Fibroblast of lung (primary cell): ENCODE results near the gene OR1L1. TPM values are rescaled to one million over a fixed set of nuclear protein-coding genes. Genes with fewer than 3 reads are reported as not detected.

Experiments used
- DNase-seq, 2 donors: peaks; one replicate each; pipeline versions ENCODE4 v3.0.0 to v3.0.0-alpha.2; 2010; ENCODE audit warnings: low read depth in 2 of 2
- H2AFZ ChIP-seq: 2 replicates; pipeline ENCODE4 v1.5.1; 2012; ENCODE audit warnings: low read length, control low read depth, inconsistent platforms
- H3K27ac ChIP-seq: 2 replicates; pipeline ENCODE4 v1.5.1; 2011; ENCODE audit warnings: low read length, control low read depth; ENCODE audit not compliant: insufficient read depth
- H3K27me3 ChIP-seq: 2 replicates; pipeline ENCODE4 v1.5.1; 2011; ENCODE audit warnings: mild to moderate bottlenecking, low read length; ENCODE audit not compliant: control insufficient read depth, insufficient read depth
- H3K36me3 ChIP-seq: 2 replicates; pipeline ENCODE4 v1.5.1; 2011; ENCODE audit warnings: low read length; ENCODE audit not compliant: control insufficient read depth, insufficient read depth
- H3K4me1 ChIP-seq: 2 replicates; pipeline ENCODE4 v1.5.1; 2011; ENCODE audit warnings: low read length; ENCODE audit not compliant: control insufficient read depth, insufficient read depth; ENCODE audit errors: extremely low read depth
- H3K4me2 ChIP-seq: 2 replicates; pipeline ENCODE4 v1.5.1; 2011; ENCODE audit warnings: low read length, control low read depth; ENCODE audit not compliant: insufficient read depth; ENCODE audit errors: extremely low read depth
- H3K4me3 ChIP-seq, 4 experiments: fragments of 200-600 bp in 1 of 4; sonication (generic) in 1 of 4; replicated peaks in 1 of 4; 2 replicates each; pipeline ENCODE4 v1.5.1; 2011 to 2016; ENCODE audit warnings: low read length in 4 of 4, low read depth in 3 of 4, mild to moderate bottlenecking in 3 of 4, control low read depth in 2 of 4, inconsistent platforms in 1 of 4, mixed read lengths in 1 of 4; ENCODE audit not compliant: insufficient read depth in 1 of 4; ENCODE audit errors: control extremely low read depth in 1 of 4
- H3K79me2 ChIP-seq: 2 replicates; pipeline ENCODE4 v1.5.1; 2012; ENCODE audit warnings: mild to moderate bottlenecking, low read length, inconsistent platforms; ENCODE audit not compliant: control insufficient read depth, insufficient read depth
- H3K9ac ChIP-seq: 2 replicates; pipeline ENCODE4 v1.5.1; 2011; ENCODE audit warnings: mild to moderate bottlenecking, low read length, control low read depth; ENCODE audit not compliant: insufficient read depth
- H3K9me3 ChIP-seq: 2 replicates; pipeline ENCODE4 v1.5.1; 2012; ENCODE audit warnings: low read depth, low read length; ENCODE audit not compliant: control insufficient read depth, insufficient read depth
- H4K20me1 ChIP-seq: 2 replicates; pipeline ENCODE4 v1.5.1; 2011; ENCODE audit warnings: low read length; ENCODE audit not compliant: control insufficient read depth, insufficient read depth; ENCODE audit errors: extremely low read depth
- CTCF ChIP-seq, 2 donors: IDR thresholded peaks in 1 of 2; conservative IDR thresholded peaks in 1 of 2; 1 replicate in 1 of 2; 2 replicates in 1 of 2; pipeline ENCODE4 v1.5.1; 2011 to 2012; ENCODE audit warnings: low read length in 2 of 2, control low read depth in 1 of 2, inconsistent platforms in 1 of 2, low read depth in 1 of 2, mild to moderate bottlenecking in 1 of 2
- EZH2 ChIP-seq: IDR thresholded peaks from 2 replicates; pipeline ENCODE4 v1.5.1; 2012; ENCODE audit warnings: low read length, control low read depth, mild to moderate bottlenecking; ENCODE audit errors: missing control alignments
- polyA minus RNA-seq: library from RNA; depleted of rRNA, polyadenylated mRNA; stranded (reverse); fragments of >200 nt; gene quantifications from 2 replicates; pipeline ENCODE4 v1.2.3, GENCODE V29; 2011; ENCODE audit warnings: low replicate concordance
- polyA plus RNA-seq, 2 donors: library from polyadenylated mRNA; depleted of rRNA in 1 of 2; stranded (reverse) in 1 of 2; unstranded in 1 of 2; fragments of >200 nt; gene quantifications; 2 replicates each; pipeline ENCODE4 v1.2.1, GENCODE V29; 2011 to 2012; ENCODE audit warnings: missing spikeins in 1 of 2
- total RNA-seq: library from RNA; depleted of rRNA; stranded (reverse); fragments of >200 nt; gene quantifications from 2 replicates; pipeline ENCODE4 v1.2.1, GENCODE V29; 2014

Gene OR1L1
- not detected in 2 replicates for total RNA-seq
- not detected in 2 replicates for polyA plus RNA-seq
- polyA plus RNA-seq (2012) = not detected in 2 replicates
- polyA minus RNA-seq = not detected in 2 replicates

- Histone ChIP-seq H3K27me3 (no peaks in the 10 kb centered on the region), H3K9me3 (no peaks in the 10 kb centered on the region), H3K9ac (no peak within 1 kb of the TSS), H3K4me2 (no peak within 1 kb of the TSS), H3K4me3 (no peak within 1 kb of the TSS), H3K27ac (no peak within 1 kb of the TSS), H3K79me2 (no peaks in the 10 kb centered on the region), H2AFZ (no peak within 1 kb of the TSS), H3K36me3 (no peaks in the 10 kb centered on the region), H4K20me1 (no peaks in the 10 kb centered on the region), H3K4me1 (no peaks in the 10 kb centered on the region)
- TF ChIP-seq EZH2 (no peak), CTCF (conservative IDR thresholded peaks at IDR 0.05 in 1 of 2, IDR thresholded peaks at IDR 0.05 in 1 of 2; ENCODE audit: low read depth in 1 of 2, low read length in 2 of 2) (no peak)
- no peak for DNase-seq
These were observed at the start of gene OR1L1 for GRCh38 chr9:122661416-122661815. TSS of gene OR1L1 (plus strand) at chr9:122661716. CDS start at chr9:122661716, 0 bp downstream.

GRCh38 chr9:122614362-122614761, 47.2 kb upstream of the OR1L1 start, which contains the start of gene OR1Q1:
TSS of gene OR1Q1 (plus strand) at chr9:122614738. CDS start at chr9:122614738, 0 bp downstream.
- Histone ChIP-seq H3K9ac (no peak within 1 kb of the TSS), H3K36me3 (no peaks in the 10 kb centered on the region), H3K4me3 (no peak within 1 kb of the TSS), H3K4me1 (no peaks in the 10 kb centered on the region), H3K79me2 (no peaks in the 10 kb centered on the region), H2AFZ (no peak within 1 kb of the TSS), H3K4me2 (no peak within 1 kb of the TSS), H3K9me3 (no peaks in the 10 kb centered on the region), H3K27me3 (no peaks in the 10 kb centered on the region), H4K20me1 (no peaks in the 10 kb centered on the region), H3K27ac (no peak within 1 kb of the TSS)
- TF ChIP-seq EZH2 (no peak), CTCF (conservative IDR thresholded peaks at IDR 0.05 in 1 of 2, IDR thresholded peaks at IDR 0.05 in 1 of 2; ENCODE audit: low read depth in 1 of 2, low read length in 2 of 2) (no peak)
- no peak for DNase-seq

- no peaks in the 10 kb centered on the region for H3K79me2 ChIP-seq
- H4K20me1 ChIP-seq = no peaks in the 10 kb centered on the region
- no peak overlapping the region for H3K4me3 ChIP-seq
- no peaks in the 10 kb centered on the region for H3K36me3 ChIP-seq
- no peak for DNase-seq
- H2AFZ ChIP-seq = no peak overlapping the region
- H3K27me3 ChIP-seq = no peaks in the 10 kb centered on the region
- no peak overlapping the region for H3K27ac ChIP-seq
- no peak overlapping the region for H3K4me2 ChIP-seq
- no peak overlapping the region for H3K9ac ChIP-seq
- no peaks in the 10 kb centered on the region for H3K9me3 ChIP-seq
- TF ChIP-seq CTCF (conservative IDR thresholded peaks at IDR 0.05 in 1 of 2, IDR thresholded peaks at IDR 0.05 in 1 of 2; ENCODE audit: low read depth in 1 of 2, low read length in 2 of 2) (no peak), EZH2 (no peak)
- no peaks in the 10 kb centered on the region for H3K4me1 ChIP-seq
These were observed 41.5 kb upstream of the OR1L1 start for GRCh38 chr9:122619996-122620395.
